RWPE2 (cell line): ENCODE measurements around the gene DAZAP1.

ENCODE experiments used
- ATAC-seq: fragments of 200-7000 bp; cut with Tn5 transposase; 3 replicates; pipeline ENCODE4 v1.9.1; 2021; ENCODE audit warnings: low read depth
- DNase-seq: peaks from one replicate; pipeline ENCODE4 v3.0.0-alpha.2; 2020; ENCODE audit warnings: low spot score
- H3K27ac ChIP-seq: fragments of 450-650 bp; 2 replicates; pipeline ENCODE4 v1.5.1; 2017; ENCODE audit warnings: mild to moderate bottlenecking; ENCODE audit not compliant: poor library complexity, severe bottlenecking
- H3K27me3 ChIP-seq: fragments of 250-450 bp; sonication (Bioruptor Pico); 2 replicates; pipeline ENCODE4 v1.5.1; 2021; ENCODE audit warnings: mild to moderate bottlenecking, moderate library complexity; ENCODE audit not compliant: insufficient read depth, poor library complexity, severe bottlenecking
- H3K36me3 ChIP-seq: fragments of 250-450 bp; sonication (Bioruptor Pico); 2 replicates; pipeline ENCODE4 v1.5.1; 2020; ENCODE audit warnings: low read depth, mild to moderate bottlenecking, moderate library complexity
- H3K4me1 ChIP-seq: fragments of 250-450 bp; sonication (Bioruptor Pico); 2 replicates; pipeline ENCODE4 v1.5.1; 2021; ENCODE audit warnings: mild to moderate bottlenecking, moderate library complexity; ENCODE audit not compliant: insufficient read depth, poor library complexity, severe bottlenecking
- H3K4me3 ChIP-seq: fragments of 250-450 bp; sonication (Bioruptor Pico); 2 replicates; pipeline ENCODE4 v1.5.1; 2021; ENCODE audit warnings: mild to moderate bottlenecking, moderate library complexity; ENCODE audit not compliant: severe bottlenecking
- H3K9me3 ChIP-seq: fragments of 250-450 bp; sonication (Bioruptor Pico); 2 replicates; pipeline ENCODE4 v1.5.1; 2021; ENCODE audit warnings: mild to moderate bottlenecking, moderate library complexity; ENCODE audit not compliant: severe bottlenecking
- TF ChIP-seq, protein P1 (sequence below): fragments of 450-650 bp; IDR thresholded peaks from one replicate; pipeline ENCODE4 v1.5.1; 2017; ENCODE audit warnings: mild to moderate bottlenecking, moderate library complexity; ENCODE audit not compliant: poor library complexity, severe bottlenecking

The DAZAP1 gene

DNA sequence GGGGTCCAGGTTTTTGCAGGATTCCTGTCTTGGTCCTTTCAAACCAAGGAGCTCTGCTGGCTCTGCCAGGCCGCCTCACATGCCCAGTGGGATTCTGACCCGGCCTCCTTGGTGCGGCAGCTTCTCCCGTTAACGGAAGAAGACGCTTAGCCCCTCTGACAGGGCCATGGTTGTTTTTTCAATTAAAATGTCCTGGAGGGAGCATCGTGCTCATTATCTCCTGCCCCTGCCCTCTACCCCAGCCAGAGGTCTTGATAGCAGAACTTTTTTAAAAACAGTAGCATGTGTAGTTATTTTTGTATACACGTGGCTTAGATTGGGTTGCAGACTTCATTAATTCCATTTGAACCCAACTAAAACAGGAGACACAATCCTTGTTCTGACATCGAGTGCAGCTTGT, 19.4 kb downstream of the DAZAP1 start:
- no peak overlapping the region for H3K27ac ChIP-seq
- no peak overlapping the region for H3K4me3 ChIP-seq
- ATAC-seq: no peak
- no peak for DNase-seq
- no peaks in the 10 kb centered on the region for H3K27me3 ChIP-seq
- peaks cover 11% of the 10 kb centered on the region for H3K4me1 ChIP-seq
- H3K36me3 ChIP-seq: peaks cover 92% of the 10 kb centered on the region
- no peaks in the 10 kb centered on the region for H3K9me3 ChIP-seq
- TF ChIP-seq, protein P1, sequence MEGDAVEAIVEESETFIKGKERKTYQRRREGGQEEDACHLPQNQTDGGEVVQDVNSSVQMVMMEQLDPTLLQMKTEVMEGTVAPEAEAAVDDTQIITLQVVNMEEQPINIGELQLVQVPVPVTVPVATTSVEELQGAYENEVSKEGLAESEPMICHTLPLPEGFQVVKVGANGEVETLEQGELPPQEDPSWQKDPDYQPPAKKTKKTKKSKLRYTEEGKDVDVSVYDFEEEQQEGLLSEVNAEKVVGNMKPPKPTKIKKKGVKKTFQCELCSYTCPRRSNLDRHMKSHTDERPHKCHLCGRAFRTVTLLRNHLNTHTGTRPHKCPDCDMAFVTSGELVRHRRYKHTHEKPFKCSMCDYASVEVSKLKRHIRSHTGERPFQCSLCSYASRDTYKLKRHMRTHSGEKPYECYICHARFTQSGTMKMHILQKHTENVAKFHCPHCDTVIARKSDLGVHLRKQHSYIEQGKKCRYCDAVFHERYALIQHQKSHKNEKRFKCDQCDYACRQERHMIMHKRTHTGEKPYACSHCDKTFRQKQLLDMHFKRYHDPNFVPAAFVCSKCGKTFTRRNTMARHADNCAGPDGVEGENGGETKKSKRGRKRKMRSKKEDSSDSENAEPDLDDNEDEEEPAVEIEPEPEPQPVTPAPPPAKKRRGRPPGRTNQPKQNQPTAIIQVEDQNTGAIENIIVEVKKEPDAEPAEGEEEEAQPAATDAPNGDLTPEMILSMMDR: no peak

DNA sequence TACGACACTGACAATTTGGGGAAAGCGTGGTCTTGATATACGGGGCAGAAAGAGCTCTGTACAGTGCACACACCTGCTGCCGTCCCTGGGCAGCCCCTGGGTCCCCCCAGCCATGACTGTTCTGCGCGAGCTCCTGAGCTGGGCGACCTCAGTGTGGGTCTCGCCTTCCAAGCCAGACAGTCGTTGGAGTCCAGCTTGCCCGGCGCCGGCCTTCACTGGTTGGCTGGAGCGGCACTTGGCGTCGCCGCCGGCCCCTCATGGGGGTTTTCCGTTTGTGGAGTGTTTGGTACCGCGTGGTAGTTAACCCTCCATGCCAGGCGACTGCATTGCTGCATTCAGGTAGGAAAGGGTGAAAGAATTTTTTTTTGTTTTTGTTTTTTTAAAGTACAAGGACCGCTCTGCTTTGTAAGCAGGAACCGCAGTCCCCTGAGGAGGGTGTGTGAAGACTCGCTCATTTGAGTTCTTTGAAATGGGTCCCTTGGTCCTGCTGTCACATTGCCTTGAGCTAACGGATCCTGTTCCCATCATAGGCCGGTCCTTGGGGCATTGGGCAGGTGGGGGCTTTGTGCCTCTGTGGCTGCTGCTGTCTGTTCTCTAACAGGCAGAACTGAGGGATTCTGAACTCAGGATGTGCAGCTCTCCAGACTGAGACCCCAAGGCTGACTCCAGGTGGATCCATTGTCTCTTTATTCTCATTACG, 20.0 kb downstream of the DAZAP1 start:
- H3K27ac ChIP-seq: no peak overlapping the region
- H3K36me3 ChIP-seq: peaks cover 95% of the 10 kb centered on the region
- H3K27me3 ChIP-seq: no peaks in the 10 kb centered on the region
- ATAC-seq (no peak), DNase-seq (no peak)
- no peaks in the 10 kb centered on the region for H3K9me3 ChIP-seq
- TF ChIP-seq, protein P1: no peak
- peaks cover 11% of the 10 kb centered on the region for H3K4me1 ChIP-seq
- H3K4me3 ChIP-seq: no peak overlapping the region

DNA sequence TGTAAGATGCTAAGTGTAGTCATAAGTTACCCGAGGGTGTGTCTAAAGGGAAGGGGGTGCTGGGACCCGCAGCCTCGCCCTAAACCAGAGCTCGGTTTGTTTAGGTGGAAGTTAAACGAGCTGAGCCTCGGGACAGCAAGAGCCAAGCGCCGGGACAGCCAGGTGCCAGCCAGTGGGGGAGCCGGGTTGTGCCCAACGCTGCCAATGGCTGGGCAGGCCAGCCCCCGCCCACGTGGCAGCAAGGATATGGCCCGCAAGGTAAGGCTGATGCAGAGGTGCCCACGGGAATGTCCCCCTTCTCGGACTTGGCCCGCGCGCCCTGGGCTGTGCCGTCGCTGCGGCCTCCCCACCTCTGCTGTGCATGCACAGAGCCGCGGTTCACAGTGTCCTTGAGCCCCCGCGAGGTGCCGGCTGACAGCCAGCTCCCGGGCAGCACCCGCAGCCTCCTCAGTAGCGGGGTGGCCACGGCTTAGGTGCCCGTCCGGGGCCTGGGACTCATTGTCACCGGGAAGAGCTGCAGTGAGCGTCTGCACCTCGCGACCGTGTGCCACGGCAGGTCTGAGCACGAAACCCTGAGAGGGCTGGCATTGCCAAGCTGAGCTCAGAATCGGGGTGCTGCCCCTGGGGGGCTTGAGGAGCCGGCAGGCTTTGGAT, 21.5 kb downstream of the DAZAP1 start:
- ATAC-seq (no peak), DNase-seq (no peak)
- H3K27me3 ChIP-seq: no peaks in the 10 kb centered on the region
- peaks cover 11% of the 10 kb centered on the region for H3K4me1 ChIP-seq
- H3K4me3 ChIP-seq: no peak overlapping the region
- TF ChIP-seq, protein P1: no peak
- H3K9me3 ChIP-seq: no peaks in the 10 kb centered on the region
- H3K36me3 ChIP-seq: peaks cover 93% of the 10 kb centered on the region
- H3K27ac ChIP-seq: no peak overlapping the region

DNA sequence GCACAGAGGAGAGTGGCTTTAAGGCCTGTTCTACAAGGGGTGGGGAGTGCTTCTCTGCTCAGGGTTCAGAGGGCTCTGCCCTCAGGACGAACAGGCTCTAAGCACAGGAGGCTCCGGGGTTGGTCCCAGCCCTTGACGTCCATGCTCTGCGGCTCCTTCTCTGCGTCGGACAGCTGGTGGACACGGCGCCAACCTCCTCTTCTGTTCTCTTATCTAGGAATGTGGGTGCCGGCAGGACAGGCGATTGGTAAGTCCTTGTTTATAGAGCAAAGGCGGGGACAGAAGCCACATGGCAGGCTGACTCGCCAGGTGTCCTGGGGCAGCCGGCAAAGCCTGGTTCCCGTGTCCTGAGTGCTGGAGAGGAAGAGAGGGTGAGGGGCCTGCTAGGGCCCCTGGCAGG, 22.4 kb downstream of the DAZAP1 start:
- H3K27ac ChIP-seq: no peak overlapping the region
- H3K4me3 ChIP-seq: no peak overlapping the region
- H3K36me3 ChIP-seq: peaks cover 95% of the 10 kb centered on the region
- H3K9me3 ChIP-seq: no peaks in the 10 kb centered on the region
- ATAC-seq (no peak), DNase-seq (no peak)
- TF ChIP-seq, protein P1: no peak
- H3K4me1 ChIP-seq: peaks cover 6% of the 10 kb centered on the region
- no peaks in the 10 kb centered on the region for H3K27me3 ChIP-seq

DNA sequence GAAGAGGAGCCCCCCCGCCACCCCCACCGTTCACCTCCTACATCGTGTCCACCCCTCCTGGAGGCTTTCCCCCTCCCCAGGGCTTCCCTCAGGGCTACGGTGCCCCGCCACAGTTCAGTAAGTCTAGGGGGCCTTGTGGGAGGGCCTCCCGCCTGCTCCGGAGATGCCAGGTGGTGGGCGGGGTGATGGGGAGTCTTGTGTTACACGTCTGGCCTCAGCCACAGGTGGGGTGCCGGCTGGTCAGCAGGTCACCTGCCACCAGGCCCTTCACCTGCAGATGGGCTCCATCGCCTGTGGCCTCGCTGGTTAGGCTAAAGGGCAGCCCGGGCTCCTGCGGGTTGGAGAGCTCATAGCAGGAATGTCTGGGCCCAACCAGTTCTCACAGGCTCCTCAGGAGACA, 22.9 kb downstream of the DAZAP1 start:
- peaks cover 93% of the 10 kb centered on the region for H3K36me3 ChIP-seq
- ATAC-seq: no peak

More for the DNA sequence above, 22.9 kb downstream of the DAZAP1 start:
- Histone ChIP-seq H3K9me3 (no peaks in the 10 kb centered on the region), H3K27me3 (no peaks in the 10 kb centered on the region), H3K27ac (no peak overlapping the region), H3K4me3 (no peak overlapping the region), H3K4me1 (peaks cover 2% of the 10 kb centered on the region)
- TF ChIP-seq, protein P1: no peak
- DNase-seq: no peak
